SIG-M5 (cell line): ENCODE data around the gene FXYD3.
"Not testable (repeated sequence)": the region's sequence is repeated elsewhere in the genome, so short reads cannot be mapped to it uniquely, and the experiment has no call there.

Experiments
- DNase-seq: peaks from one replicate; lab custom pipeline; 2025; lab: John Stamatoyannopoulos, UW

Gene FXYD3

GRCh38 chr19:35086455-35086854, 29.2 kb upstream of the FXYD3 start:
- no peak for DNase-seq

GRCh38 chr19:35087393-35087792, 28.2 kb upstream of the FXYD3 start:
- no peak for DNase-seq

GRCh38 chr19:35088131-35088913, 27.3 kb upstream of the FXYD3 start:
- DNase-seq: no peak

DNA sequence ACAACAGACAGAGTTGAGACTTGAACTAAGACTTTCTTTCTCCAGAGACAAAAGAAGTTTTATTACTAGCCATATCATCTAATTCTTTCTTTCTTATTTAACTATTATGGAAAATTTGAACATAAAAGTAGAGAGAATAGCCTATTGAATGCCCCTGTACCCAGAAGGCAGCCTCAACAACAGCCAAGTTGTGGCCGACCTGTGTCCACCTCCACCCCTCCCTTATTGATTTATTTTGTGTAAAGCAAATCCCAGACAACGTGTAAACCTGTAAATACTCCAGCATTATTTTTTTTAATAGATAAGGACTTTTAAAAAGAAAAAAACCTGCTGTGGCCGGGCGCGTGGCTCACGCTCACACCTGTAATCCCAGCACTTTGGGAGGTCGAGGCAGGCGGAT, 26.1 kb upstream of the FXYD3 start:
- no peak for DNase-seq

DNA sequence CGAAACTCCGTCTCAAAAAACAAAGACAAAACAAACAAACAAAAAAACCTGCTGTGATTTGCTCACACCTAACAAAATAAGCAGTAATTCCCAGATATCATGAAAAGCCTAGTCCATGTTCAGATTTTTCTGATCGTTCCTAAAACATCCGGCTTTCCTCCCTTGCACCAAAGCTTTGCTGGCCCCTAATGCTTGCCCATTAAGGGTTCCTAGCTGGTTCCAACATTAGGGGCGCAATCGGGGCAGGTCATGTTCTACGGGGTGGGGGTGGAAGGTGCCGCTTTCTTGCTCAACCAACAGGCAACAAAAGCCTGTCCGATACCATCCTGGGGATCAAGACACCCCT, 25.5 kb upstream of the FXYD3 start:
- DNase-seq: no peak

DNA sequence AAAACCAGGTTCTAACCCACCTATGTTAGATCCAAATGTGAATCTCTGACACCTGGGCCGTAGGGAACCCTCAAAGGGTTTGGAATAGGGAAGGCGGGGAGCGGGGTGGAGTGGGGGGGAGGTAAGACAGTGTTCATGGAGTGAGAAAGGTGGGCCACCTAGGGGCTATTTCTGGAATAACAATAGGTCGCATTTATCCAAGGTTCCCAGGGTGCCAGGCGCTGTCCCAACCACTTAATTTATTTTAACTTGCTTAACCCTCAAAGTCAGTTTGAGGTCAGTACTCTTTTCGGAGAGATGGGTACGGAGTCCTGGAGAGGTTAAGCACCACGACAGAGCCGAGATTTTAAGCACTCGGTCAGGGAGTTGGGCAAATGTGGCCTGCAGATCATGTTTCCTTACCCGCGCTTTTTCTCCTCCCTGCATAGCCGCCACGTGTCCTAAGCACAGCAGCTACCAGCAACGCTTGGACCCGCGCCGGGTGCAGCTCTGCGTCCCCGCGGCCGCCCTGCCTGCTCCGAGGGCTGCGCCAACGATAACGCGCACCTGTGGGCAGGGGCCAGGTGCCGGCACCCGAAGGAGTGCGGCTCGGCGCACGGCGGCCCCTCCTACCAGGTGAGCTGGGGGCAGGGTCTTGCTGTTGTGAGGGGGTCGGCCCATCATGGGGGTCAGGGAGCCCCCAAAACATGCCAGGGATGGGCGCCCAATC, 25.0 kb upstream of the FXYD3 start:
- DNase-seq: no peak

- no peak for DNase-seq
Measured at GRCh38 chr19:35093430-35093829, 22.2 kb upstream of the FXYD3 start.

GRCh38 chr19:35093941-35094647, 21.5 kb upstream of the FXYD3 start:
- DNase-seq: no peak

DNA sequence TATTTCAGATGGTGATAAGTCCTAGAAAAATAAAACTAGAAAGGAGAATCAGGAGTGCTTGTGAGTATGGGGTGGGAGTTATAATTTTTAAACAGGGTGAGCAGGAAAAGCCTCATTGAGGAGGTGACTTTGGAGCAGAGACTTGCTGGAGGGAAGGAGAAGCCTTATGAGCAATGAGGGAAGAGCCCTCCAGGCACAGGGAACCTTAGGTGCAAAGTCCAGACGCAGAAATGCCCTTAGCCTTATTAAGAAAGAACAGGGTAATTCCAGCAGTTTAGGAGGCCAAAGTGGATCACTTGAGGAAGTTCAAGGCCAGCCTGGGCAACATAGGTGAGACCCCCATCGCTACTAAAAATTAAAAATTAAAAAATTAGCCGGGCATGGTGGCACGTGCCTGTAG, 21.0 kb upstream of the FXYD3 start:
- DNase-seq: no peak

DNA sequence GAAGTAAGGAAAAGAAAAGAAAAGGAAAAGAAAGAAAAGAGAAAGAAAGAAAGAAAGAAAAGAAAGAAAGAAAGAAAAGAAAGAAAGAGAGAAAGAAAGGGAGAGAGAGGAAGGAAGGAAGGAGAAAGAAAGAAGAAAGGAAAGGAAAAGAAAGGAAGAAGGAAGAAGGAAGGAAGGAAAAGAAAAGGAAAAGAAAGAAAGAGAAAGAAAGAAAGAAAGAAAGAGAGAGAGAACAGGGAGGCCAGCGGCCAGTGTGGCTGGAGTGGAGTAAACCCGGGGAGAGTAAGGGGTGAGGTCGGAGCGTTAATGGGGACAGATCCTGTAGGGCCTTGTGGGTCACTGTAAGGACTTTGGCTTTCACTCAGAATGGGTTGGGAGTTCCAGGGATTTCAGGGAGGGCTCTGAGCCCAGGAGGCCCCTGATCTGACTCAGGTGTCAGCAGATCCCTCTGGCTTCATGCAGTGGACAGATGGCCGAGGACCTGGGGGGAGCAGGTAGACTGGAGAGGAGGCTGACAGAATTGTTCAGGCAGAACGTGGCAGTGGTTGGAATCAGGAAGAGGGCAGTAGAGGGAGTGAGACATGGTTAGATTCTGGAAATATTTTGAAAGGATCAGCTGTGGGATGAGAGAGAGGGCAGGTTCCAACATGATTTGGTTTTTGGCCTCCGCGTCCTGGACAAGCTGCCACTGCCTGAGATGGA, 19.8 kb upstream of the FXYD3 start:
- DNase-seq: no peak

- DNase-seq: no peak
Measured at GRCh38 chr19:35098413-35099049, 17.1 kb upstream of the FXYD3 start.

- no peak for DNase-seq
Measured at GRCh38 chr19:35099155-35099896, 16.3 kb upstream of the FXYD3 start.

GRCh38 chr19:35099897-35100275, 15.7 kb upstream of the FXYD3 start:
- no peak for DNase-seq

DNA sequence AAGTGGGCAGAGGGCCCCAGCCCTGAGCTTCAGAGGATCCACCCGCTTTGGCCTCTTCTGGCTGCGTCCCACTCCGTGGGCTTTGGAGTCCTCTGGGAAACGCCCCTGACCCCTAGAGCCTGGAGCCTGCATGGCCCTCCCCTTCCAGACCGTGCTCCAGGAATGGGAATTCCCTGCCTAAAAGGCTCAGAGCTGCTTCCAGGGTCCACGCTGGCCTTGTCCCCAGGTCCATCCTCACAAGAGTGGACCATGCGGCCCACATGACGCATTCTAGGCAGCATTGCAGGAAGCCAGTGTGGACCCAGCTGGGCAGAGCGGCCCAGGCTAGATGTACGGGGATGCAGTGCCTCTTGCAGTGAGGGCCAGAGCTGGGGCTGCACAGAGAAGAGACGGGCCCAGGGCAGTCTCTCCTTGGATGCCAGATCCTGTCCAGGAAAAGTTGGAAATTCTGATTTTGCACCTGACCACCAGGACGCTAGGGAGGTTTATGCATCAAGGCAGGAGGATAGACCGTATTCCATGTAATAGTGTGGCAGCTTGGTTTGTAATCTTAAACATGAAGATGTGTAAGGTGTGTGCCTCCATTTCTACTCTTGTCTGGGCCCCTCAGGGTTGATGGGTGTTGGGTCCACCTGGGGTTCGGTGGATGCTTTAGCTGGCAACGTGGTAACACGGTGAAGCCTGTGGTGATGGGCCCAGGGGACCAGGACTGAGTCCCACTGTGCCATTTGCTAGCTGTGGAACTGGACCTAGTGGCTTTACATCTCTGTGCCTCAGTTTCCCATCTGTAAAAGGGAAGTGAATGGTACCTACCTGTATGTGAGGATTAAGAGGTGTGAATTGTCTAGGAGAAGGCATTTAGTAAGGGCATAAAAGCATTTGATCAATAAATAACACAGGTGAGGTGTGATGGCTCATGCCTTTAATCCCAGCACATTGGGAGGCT, 14.8 kb upstream of the FXYD3 start:
- no peak for DNase-seq

DNA sequence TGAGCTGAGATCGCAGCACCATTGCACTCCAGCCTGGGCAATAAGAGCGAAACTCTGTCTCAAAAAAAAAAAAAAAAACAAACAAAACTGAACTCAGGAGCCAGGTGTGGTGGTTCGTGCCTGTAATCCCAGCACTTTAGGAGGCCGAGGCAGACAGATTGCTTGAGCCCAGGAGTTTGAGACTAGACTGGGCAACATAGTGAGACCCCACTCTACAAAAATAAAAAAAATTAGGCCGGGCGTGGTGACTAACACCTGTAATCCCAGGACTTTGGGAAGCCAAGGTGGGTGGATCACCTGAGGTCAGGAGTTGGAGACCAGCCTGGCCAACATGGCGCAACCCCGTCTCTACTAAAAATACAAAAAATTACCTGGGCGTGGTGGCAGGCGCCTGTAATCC, 13.7 kb upstream of the FXYD3 start:
- DNase-seq: not testable (repeated sequence)

GRCh38 chr19:35103614-35104013, 12.0 kb upstream of the FXYD3 start:
- not testable (repeated sequence) for DNase-seq

DNA sequence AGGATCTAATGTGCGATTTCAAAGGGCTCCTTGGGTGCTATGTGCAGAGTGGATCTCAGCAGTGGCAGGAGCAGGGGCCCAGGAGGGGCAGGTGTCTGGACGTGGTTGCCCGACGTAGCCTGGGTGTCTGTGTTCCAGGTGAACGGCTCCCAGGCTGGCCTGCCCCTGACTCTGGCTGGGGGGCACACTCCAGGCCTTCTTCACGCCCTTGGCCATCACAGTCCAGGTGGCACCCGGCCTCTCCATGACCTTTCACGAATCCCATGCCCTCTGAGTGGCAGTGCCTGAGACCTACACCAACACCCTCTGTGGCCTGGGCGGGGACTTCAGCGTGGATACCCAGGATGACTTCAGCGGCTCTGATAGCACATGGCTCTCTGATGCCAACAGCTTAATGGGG, 11.3 kb upstream of the FXYD3 start:
- DNase-seq: no peak

DNA sequence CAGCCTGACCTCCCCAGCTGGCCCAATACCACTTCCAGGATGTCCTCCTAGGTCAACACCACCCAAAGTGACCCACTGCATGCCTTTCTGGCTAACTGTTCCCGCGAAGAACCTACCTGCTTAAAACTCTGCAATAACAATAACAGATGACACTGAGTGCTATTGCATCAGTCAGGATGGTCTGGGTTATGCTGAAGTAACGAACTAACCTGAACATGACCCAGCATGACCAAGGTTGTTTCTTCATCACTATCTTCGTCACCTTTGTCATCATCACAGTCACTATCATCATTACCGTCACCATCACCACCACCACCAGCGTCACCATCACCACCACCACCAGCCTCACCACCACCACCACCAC, 10.6 kb upstream of the FXYD3 start:
- DNase-seq: no peak

DNA sequence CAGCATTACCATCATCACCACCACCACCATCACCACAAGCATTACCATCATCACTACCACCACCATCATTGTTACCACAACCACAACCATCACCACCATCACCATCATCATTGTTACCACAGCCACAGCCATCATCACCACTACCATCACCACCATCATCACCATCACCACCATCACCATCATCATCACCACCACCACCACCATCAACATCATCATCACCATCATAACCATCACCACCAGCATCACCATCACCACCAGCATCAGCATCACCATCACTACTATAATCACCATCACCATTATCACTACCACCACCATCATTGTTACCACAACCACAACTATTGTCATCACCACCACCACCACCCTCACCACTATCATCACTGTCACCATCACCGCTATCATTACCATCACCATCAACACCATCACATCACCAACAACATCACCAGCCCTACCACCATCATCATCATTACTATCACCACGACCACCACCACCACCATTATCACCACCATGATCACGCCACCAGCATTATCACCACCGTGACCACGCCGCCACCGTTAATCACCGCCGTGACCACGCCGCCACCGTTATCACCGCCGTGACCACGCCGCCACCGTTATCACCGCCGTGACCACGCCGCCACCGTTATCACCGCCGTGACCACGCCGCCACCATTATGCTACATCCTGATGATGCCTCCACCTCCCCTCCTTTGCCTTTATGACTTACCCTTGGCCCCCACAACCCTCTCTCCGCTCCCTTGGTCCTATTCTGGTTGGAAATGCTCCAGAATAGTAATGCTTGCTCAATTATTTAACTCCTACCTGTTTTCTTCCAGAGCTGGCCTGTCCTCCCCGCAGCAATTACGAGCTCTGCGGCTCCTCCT, 10.0 kb upstream of the FXYD3 start:
- no peak for DNase-seq

- no peak for DNase-seq
Measured at GRCh38 chr19:35106291-35106583, 9.4 kb upstream of the FXYD3 start.
